HAP-1 (cell line): ENCODE measurements around the gene VGLL4.
A peak's percentile ranks its signal among the peaks of the same experiment; 100 is the strongest.

Source experiments
- DNase-seq, 2 experiments: peaks; one replicate each; pipeline ENCODE4 v3.0.0-alpha.2; 2016 to 2020; ENCODE audit warnings: low spot score in 2 of 2
- H3K27me3 ChIP-seq: fragments of 250-450 bp; sonication (Bioruptor Pico); 2 replicates; pipeline ENCODE4 v1.5.1; 2020; ENCODE audit warnings: low read depth, mild to moderate bottlenecking, moderate library complexity
- H3K36me3 ChIP-seq: fragments of 250-450 bp; sonication (Bioruptor Pico); replicated peaks from 2 replicates; pipeline ENCODE4 v1.5.1; 2020; ENCODE audit warnings: mild to moderate bottlenecking
- H3K4me1 ChIP-seq: fragments of 250-450 bp; sonication (Bioruptor Pico); 2 replicates; pipeline ENCODE4 v1.5.1; 2020; ENCODE audit warnings: mild to moderate bottlenecking
- H3K4me3 ChIP-seq: fragments of 250-450 bp; sonication (Bioruptor Pico); 2 replicates; pipeline ENCODE4 v1.5.1; 2020; ENCODE audit warnings: mild to moderate bottlenecking, moderate library complexity
- H3K9me3 ChIP-seq: fragments of 250-450 bp; sonication (Bioruptor Pico); 2 replicates; pipeline ENCODE4 v1.5.1; 2020; ENCODE audit warnings: mild to moderate bottlenecking, moderate library complexity
- in situ Hi-C: fragments of 300-500 bp; cut with MboI; formaldehyde crosslinking; loops from 3 replicates; pipeline ENCODE4 v1.14.3; 2020; ENCODE audit warnings: low sequenced_read_pairs, inconsistent platforms, mixed read lengths

Gene VGLL4

DNA sequence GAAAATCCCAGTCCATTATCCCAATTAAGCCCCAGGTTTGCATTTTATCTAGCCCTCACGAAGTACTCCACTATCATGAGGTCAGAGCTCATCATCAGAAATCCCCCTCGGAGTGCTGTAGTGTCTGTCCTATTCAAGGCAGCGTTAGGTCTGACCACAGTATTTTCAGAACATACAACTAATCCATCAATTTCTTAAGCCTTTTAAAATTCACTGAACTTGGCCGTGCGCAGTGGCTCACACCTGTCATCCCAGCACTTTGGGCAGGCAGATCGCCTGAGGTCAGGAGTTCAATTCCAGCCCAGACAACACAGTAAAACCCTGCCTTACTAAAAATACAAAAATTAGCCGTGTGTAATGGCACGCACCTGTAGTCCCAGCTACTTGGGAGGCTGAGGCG, 11.9 kb downstream of the VGLL4 start:
- in situ Hi-C loops: no loop called here
- no peak for DNase-seq
- peaks cover 14% of the 10 kb centered on the region for H3K4me1 ChIP-seq
- H3K36me3 ChIP-seq: no peaks in the 10 kb centered on the region
- H3K4me3 ChIP-seq: no peak overlapping the region
- no peaks in the 10 kb centered on the region for H3K27me3 ChIP-seq
- H3K9me3 ChIP-seq: no peaks in the 10 kb centered on the region

DNA sequence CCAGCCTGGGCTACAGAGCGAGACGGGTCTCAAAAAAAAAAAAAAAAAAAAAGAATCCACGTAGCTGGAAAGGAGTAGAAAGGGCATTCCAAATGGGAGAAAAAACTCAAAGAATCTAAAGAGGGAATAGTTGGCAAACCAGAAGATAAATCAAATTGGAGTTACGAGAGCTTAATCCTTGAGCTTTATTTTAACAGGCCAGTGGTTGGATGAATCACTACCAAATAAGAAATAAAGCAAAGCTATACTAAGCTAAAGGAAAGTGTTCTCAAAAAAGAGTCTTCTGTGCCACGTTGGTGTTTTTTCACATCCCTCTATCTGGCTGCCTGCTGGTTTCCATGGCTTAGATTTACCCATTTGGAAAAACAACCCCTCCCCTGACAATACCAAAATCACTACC, 14.0 kb downstream of the VGLL4 start:
- no peak for DNase-seq
- Histone ChIP-seq H3K27me3 (no peaks in the 10 kb centered on the region), H3K4me1 (peaks cover 3% of the 10 kb centered on the region; the same call in 1 of the 2 replicates), H3K9me3 (no peaks in the 10 kb centered on the region), H3K4me3 (no peak overlapping the region), H3K36me3 (no peaks in the 10 kb centered on the region)
- in situ Hi-C loops: no loop called here

DNA sequence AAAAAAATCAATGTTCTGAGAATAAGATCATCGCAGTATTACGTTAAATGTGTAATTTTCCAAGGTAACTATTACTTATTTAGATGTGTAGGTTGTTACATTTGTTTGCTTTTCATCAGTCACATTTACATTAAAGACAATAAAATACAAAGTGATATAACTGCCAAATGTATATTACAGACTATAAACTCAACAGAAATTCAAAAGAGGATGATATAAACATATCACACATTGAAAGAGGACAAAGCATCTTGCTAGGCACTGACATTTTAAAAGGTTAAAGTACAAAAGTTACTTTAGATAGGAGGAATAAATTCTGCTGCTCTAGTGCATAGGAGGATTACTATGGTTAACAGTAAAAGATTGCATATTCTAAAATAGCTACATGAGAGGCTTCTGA, 16.1 kb downstream of the VGLL4 start:
- no peak for DNase-seq
- Histone ChIP-seq H3K27me3 (no peaks in the 10 kb centered on the region), H3K4me1 (peaks cover 9% of the 10 kb centered on the region), H3K4me3 (no peak overlapping the region), H3K36me3 (no peaks in the 10 kb centered on the region), H3K9me3 (no peaks in the 10 kb centered on the region)
- in situ Hi-C loops: no loop called here

DNA sequence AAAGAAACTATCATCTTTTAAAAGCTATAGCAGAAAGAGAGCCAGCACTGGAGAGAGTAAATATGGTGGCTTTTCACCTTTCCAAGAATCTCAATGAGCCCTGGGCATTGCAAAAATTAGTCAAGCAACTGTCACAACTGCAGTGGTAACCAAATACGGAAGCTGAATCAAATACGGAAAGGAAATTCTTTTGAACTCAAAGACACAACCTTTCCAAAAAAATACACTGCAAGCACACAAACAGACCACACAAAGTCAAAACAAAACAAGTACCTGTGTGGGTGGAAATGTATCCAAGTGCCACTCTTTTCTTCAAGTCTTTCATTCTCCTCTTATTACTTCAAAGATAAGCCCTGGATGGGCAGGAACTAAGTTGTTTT, 17.6 kb downstream of the VGLL4 start:
- Histone ChIP-seq H3K36me3 (no peaks in the 10 kb centered on the region), H3K4me3 (no peak overlapping the region), H3K27me3 (no peaks in the 10 kb centered on the region), H3K9me3 (no peaks in the 10 kb centered on the region), H3K4me1 (peaks cover 15% of the 10 kb centered on the region)
- no peak for DNase-seq
- in situ Hi-C loops: no loop called here

DNA sequence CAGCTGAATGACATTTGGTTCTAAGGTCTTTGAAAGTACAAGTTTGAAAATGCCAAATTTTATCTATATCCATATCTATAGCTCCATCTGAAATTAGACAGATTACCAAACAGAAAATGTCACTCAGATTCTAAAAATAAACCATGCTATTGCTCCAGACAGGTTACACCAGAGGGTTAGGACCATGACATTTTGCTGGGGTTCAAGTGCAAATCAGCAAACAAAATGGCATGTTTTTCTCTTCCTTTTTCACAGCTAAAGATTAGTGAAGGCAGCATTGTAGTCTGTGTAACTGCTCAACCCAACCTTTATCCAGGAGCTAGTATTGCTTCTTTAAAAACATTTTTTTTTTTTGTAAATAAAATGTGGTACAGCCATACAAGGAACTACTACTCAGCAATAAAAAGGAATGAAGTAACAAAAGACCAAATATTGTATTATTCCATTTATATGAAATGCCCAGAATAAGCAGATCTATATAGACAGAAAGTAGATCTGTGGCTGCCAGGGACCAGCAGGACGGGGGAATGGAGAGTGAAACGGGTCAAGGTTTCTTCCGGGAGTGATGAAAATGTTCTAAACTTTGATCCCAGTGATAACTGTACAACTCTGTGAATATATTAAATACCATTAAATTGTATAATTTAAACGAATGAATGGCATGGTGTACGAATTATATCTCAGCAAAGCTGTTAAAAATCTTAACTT, 18.2 kb downstream of the VGLL4 start:
- Histone ChIP-seq H3K9me3 (no peaks in the 10 kb centered on the region), H3K36me3 (no peaks in the 10 kb centered on the region), H3K4me1 (peaks cover 15% of the 10 kb centered on the region), H3K4me3 (no peak overlapping the region), H3K27me3 (no peaks in the 10 kb centered on the region)
- DNase-seq: no peak
- in situ Hi-C loops: no loop called here

DNA sequence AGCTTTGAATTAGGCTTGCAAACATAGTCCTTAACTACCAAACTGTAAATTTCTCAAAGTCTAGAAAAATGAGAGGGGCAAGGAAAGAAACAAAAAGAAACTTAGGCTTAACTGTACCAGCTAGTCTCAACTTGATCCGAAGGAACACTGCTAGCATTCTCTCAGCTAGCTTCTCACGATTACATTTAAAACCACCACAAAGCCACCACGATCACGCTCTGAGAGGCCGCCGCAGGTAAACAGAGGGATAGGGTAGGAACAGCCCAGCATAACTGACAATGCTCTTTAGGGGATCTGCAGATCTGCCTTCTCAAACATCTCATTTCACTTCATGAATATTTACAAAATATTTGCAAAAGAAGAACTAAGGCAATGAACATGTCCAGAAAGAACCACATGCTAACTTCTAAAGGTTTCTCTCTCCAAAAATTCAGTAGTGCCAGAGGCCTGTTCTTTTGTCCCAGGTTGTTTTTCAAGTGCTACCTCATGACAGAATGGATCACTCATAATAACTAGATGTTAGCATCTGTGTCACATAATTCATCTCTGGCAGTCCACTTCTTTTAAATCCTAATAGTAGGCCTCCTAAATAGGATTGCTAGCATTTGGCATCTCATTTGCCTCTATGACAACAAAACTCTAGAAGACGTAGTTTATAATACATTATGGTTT, 18.9 kb downstream of the VGLL4 start:
- H3K4me3 ChIP-seq: no peak overlapping the region
- no peaks in the 10 kb centered on the region for H3K36me3 ChIP-seq
- no peak for DNase-seq
- no peaks in the 10 kb centered on the region for H3K27me3 ChIP-seq
- peaks cover 17% of the 10 kb centered on the region for H3K4me1 ChIP-seq
- in situ Hi-C loops: no loop called here
- H3K9me3 ChIP-seq: no peaks in the 10 kb centered on the region

DNA sequence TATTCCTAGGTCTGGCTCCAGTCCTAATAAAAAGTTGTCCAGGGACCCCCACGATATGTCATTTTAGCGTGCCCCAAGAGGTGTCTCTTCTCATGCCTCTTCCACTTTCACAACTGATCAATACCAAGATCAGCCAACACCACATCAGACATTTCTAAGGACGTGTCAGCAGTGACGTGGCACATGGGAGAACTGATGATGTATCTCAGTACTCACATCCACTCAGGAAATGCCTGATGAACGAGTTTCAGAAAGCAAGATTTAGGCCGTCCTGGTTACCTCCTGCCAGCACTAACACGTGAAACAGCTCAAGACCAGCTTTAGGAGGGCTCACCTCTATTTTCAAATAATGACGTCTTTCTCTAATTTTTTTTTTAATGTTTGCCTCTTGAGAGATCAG, 19.6 kb downstream of the VGLL4 start:
- H3K36me3 ChIP-seq: no peaks in the 10 kb centered on the region

DNA sequence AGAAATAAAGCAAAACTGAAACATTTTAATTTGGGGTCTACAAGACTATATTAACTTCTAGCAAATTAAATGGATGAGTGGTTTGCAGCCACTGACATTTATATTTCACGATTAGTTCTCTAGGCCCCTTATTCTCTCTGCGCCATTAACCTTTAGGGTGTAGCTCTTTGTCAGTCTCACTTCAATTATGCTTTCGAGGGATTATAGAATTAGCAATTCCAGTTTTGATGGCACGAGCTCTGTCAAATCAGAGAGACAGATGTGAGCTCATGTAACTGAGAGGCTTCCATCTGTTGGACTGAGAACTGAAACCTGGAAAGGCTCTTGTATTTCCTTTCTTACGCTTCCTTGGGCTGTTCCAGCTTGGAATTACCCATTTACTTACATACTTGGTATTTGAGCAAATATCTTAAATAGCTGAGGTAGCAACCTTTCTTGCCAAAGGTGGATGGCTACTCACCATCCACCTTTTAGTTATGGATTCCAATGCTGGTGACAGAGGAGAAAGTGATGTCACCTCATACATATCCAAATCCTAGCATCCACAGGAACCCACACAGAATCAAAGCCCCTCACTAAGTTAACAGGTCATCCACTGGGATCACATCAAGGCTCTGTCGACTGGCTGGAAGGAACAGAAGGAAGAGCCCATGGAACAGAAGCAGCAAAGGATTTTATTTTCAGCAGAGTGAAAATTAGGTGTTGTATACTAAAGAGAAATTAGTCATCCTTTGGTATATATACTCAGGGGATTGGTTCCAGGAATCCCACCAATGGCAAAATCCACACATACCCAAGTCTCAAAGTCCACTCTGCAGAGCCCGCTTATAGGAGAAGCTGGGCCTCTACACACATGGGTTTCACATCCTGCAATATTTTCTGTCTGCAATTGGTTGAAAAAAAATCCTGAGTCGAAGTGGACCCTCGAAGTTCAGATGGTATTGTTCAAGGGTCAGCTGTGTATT, 20.8 kb downstream of the VGLL4 start:
- Histone ChIP-seq H3K27me3 (no peaks in the 10 kb centered on the region), H3K4me3 (no peak overlapping the region), H3K9me3 (no peaks in the 10 kb centered on the region), H3K4me1 (peaks cover 32% of the 10 kb centered on the region), H3K36me3 (no peaks in the 10 kb centered on the region)
- DNase-seq: peak; percentile 27 to 73
- in situ Hi-C loops: no loop called here

More for the DNA sequence above, 19.6 kb downstream of the VGLL4 start:
- Histone ChIP-seq H3K4me3 (no peak overlapping the region), H3K9me3 (no peaks in the 10 kb centered on the region), H3K4me1 (peaks cover 23% of the 10 kb centered on the region), H3K27me3 (no peaks in the 10 kb centered on the region)
- no peak for DNase-seq
- in situ Hi-C loops: no loop called here

DNA sequence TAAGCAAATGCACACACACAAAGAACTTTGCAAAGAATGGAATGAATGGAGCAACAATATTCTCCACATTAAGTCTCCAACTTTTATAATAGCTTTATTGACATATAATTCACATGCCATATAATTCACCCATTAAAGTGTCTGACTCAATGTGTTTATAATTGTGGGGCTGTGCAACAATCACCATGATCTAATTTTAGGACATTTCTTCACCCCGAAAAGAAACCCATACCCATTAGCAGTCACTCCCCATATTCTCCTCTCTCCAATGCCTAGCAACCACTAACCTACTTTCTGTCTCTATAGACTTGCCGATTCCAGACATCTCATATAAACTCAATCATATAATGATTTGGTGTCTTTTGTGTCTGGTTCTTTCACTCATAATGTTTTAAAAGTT, 22.6 kb downstream of the VGLL4 start:
- H3K27me3 ChIP-seq: no peaks in the 10 kb centered on the region
- H3K9me3 ChIP-seq: no peaks in the 10 kb centered on the region
- no peaks in the 10 kb centered on the region for H3K36me3 ChIP-seq
- in situ Hi-C loops: no loop called here
- no peak overlapping the region for H3K4me3 ChIP-seq
- DNase-seq: no peak
- peaks cover 32% of the 10 kb centered on the region for H3K4me1 ChIP-seq

DNA sequence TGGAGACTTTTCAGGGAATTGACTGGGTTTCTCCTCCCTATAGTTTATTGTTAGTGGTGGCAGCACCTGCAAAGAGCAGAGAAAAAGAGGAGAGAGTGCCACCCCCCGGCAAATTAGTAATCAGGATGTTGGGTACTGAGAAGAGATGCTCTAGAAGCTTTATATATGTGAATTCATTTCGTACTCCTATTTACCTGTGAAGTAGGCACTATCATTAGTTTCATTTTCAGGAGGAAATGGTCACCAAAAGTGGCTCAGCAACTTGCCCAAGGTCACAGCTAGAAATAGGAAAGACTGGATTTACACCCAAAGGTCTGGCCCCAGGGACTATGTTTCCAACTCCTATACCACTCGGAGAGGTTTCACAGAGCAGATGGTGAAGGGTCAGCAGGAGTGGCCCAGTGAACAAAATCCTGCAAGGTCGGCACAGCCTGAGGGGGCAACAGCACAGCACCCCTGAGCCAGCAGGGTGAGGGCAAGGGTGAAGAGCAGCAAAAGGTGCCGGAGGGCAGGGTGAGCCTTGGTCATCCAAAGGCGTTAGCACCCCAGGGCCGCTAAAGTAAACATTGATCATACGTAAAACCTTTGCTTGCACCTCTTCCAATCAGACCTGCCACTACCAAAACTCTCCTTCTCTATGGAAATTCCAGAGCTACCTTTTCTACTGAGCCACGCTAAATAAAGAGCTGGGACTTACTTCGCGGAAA, 23.6 kb downstream of the VGLL4 start:
- no peaks in the 10 kb centered on the region for H3K27me3 ChIP-seq
- no peak for DNase-seq
- no peaks in the 10 kb centered on the region for H3K9me3 ChIP-seq
- no peak overlapping the region for H3K4me3 ChIP-seq
- in situ Hi-C loops: no loop called here
- peaks cover 32% of the 10 kb centered on the region for H3K4me1 ChIP-seq
- H3K36me3 ChIP-seq: no peaks in the 10 kb centered on the region

DNA sequence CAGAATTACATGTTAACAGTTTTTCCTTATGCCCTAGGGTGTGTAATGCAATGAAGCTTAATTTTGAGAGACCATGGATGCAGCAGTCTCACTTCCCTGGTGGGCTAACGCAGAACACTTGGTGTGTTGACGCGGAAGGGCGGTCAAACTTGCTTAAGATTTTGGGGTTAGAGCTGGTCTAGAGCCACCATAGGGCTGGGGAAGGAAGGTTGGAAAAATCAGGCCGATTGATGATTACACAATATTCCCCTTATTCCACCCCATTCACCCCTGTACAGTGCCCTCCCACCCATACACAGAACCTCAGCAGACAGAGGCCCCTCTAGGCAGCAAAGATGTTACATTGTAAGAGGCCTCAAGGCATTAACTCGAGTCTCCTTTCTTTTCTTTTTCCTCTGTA, 24.3 kb downstream of the VGLL4 start:
- Histone ChIP-seq H3K36me3 (no peaks in the 10 kb centered on the region), H3K9me3 (no peaks in the 10 kb centered on the region), H3K27me3 (no peaks in the 10 kb centered on the region), H3K4me3 (no peak overlapping the region), H3K4me1 (peaks cover 32% of the 10 kb centered on the region)
- DNase-seq: no peak
- in situ Hi-C loops: no loop called here

DNA sequence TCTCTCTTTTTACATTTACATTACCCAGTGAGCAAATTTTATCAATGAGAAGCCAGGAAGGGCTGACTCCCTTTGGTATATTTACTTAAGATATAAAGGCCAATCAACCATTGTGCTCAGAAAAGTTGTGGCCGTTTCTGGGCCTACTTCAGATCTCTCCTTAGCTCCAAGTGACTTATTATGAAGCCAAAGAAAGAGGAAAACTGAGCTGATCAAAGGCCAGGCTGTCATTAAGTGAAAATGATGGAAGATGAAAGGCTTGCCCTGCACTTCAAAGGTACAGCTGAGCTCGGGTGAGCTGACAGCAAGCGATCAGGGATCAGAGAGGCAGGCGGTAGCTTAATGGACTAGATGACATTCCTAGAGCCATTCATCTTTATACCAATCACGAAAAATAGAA, 24.8 kb downstream of the VGLL4 start:
- in situ Hi-C loops: no loop called here

DNA sequence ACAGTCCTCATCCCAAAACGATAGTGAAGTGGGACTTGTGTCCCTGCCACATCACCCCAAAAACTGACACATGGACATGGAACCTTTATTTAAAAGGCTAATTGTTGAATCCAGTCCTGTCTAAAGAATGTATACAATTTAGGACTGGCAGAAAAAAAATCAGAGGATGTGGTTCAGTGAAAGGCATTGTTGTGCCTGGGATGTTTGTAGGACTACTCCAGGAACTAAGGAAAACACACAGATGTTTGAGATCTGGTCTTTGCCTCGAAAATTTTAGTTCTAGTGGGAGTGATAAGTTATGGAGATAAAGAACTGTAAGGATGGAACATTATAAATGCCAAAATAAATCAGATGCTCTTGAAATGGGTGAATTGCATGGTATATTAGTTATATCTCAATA, 27.2 kb downstream of the VGLL4 start:
- Histone ChIP-seq H3K4me1 (peaks cover 21% of the 10 kb centered on the region), H3K9me3 (no peaks in the 10 kb centered on the region), H3K36me3 (no peaks in the 10 kb centered on the region), H3K27me3 (no peaks in the 10 kb centered on the region), H3K4me3 (no peak overlapping the region)
- DNase-seq: no peak
- in situ Hi-C loops: no loop called here

More for the DNA sequence above, 24.8 kb downstream of the VGLL4 start:
- H3K4me1 ChIP-seq: peaks cover 32% of the 10 kb centered on the region
- no peaks in the 10 kb centered on the region for H3K36me3 ChIP-seq
- no peak for DNase-seq
- H3K9me3 ChIP-seq: no peaks in the 10 kb centered on the region
- no peaks in the 10 kb centered on the region for H3K27me3 ChIP-seq
- H3K4me3 ChIP-seq: no peak overlapping the region
